NCI-H510A treated with DMSO at 0.1 percent for 48 hours (cell line): Measurements from ENCODE around the gene TRIM15.
"Not testable (repeated sequence)": the region's sequence is repeated elsewhere in the genome, so short reads cannot be mapped to it uniquely, and the experiment has no call there.

Source experiments
- DNase-seq: peaks from one replicate; lab custom pipeline; 2025; lab: John Stamatoyannopoulos, UW

Gene TRIM15

DNA sequence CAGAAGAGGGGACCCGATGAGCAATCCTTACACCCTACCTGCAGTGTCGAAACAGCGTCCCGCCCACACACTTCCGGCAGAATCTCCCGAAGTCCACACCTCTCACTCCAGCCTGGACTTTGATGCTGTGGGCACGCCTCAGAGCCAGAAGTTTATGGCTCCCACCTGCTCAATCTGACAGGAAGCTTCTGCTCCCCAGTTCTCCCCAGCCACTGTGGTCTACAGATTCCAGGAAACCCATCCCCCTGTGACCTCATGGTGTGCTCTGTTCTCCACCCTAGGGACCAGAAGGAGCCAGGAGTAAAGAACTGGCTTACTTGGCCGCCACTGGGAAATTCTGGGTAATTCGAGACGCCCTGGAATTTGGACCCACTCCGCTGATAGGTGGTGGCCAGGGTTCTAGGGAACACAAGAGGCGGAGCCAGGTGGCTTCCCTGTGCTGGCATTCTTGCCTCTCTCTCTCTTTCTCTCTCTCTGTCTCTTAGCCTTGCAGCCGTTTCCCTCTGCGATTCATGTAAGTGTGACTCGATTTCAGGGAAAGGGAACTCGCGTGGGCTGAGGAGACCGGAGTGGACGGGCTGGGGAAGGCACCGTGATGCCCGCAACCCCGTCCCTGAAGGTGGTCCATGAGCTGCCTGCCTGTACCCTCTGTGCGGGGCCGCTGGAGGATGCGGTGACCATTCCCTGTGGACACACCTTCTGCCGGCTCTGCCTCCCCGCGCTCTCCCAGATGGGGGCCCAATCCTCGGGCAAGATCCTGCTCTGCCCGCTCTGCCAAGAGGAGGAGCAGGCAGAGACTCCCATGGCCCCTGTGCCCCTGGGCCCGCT, at the start of gene TRIM15:
Gene TRIM15, plus strand, starts transcription at position 457 of the 828 bp plus-strand sequence. Its CDS starts 139 bp downstream, at position 596.
- no peak for DNase-seq

DNA sequence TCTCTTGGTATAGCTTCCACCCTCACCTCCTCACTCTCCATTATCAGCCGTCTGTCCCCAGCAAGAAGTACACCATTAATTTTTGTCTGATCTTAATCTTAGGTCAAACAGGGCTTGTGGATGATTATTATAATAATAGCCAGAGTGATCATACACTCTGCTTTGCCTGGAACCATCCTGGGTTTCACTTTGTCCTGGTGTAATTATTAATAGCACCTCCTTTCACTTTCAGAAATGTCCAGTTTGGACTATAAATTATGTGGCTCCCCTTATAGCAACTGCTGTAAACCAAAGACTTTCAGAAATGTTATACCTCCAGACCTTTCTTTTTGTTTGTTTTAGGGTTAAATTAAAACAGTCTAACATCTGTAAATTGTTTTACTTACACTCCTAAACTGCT, 49.5 kb upstream of the TRIM15 start:
- DNase-seq = no peak

- no peak for DNase-seq
These were observed 46.6 kb upstream of the TRIM15 start for GRCh38 chr6:30116724-30117123.

DNA sequence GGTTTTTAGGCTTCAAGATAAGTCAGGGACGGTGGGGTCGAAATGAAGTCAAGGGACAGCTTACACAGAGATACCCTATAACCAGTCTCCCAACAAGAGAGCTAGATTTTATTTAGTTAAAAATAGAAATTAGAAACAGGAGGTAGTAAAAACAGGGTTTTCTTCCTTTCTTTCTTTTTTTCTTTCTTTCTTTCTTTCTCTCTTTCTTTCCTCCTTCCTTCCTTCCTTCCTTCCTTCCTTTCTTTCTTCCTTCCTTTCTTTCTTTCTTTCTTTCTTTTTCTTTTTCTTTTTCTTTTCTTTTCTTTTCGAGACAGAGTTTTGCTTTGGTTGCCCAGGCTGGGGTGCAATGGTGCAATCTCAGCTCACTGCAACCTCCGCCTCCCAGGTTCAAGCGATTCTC, 44.7 kb upstream of the TRIM15 start:
- DNase-seq = not testable (repeated sequence)

DNA sequence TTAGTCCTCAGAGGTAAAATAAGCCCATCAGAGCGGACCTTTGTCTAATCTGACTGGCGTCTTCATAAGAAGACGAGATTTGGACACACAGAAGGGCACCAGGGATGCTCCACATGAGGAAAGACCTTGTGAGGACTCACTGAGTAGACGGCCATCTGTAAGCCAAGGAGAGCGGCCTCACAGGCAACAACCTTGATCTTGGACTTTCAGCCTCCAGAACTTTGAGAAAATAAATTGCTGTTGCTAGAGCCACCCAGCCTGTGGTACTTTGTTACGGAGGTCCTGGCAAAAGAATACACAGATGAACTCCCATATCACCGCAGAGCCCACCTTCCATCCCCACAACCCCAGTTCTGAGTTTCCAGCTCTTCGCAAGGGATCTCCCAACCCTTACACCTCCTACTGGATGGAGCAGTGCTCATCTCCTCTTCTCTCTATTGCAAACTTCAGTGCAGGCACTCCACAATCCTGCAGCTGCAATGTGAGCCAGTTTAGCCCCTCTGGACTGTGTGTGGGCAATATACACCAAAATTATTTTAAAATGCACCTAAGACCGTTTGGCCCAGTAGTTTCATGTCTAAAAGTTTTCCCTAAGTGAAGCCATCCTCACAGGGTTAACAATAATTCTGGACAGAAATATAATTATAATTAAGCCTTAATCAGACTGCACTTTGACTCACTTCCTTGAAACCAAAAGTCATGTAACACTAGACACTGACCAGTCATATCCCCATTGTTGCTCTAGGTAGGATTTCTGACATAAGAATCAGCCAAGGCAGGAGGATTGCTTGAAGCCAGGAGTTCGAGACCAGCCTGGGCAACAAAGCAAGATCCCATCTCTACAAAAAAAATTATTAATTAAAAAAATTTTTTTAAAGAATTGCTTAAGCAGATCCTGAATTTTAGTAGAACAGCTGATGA, 41.6 kb upstream of the TRIM15 start:
- DNase-seq = no peak

- DNase-seq = no peak
These were observed 40.8 kb upstream of the TRIM15 start for GRCh38 chr6:30122515-30122914.

GRCh38 chr6:30127238-30128093, 35.9 kb upstream of the TRIM15 start:
- DNase-seq = no peak

DNA sequence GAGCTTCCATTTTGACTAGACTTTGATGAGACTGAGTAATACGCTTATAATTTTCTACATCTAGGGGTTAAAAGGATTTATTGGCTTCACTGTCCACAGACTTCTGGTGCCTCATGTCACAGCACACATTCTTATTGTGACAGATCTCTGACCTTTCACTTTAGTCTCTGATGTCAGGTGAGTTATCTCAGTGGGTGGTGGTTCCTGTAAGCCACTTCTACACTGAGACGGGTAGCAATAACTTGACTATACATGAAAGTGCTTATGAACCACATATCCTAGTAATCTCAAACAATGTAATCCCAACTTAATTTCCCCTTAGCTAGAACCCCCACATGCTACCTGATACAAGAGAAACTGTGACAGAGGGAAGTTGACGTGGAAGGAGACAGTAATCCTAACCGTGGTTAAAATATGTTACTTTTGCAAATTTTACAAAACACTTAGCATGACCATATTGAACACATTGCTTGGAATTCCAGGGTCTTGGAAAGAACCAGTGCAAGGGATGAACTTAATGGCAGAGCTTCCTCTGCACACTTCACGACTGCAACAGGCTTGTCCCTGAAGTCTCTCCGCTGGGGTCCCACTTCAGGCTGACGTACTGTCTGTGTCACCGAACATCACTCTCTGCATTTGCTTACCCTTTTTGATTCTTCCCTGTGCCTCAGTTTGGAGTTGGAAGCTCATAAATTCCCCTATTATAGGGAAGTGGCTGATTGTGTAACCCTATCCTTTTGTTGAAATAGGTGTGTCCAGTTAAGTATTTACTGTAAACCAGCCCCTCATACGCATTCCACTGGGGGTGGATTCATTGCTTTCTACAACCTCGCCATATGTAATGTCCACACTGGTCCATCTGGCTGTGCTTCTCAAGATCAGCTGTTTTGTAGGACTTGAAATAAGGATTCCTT, 33.8 kb upstream of the TRIM15 start:
- DNase-seq = no peak

- DNase-seq = no peak
These were observed 33.1 kb upstream of the TRIM15 start for GRCh38 chr6:30130179-30130679.

DNA sequence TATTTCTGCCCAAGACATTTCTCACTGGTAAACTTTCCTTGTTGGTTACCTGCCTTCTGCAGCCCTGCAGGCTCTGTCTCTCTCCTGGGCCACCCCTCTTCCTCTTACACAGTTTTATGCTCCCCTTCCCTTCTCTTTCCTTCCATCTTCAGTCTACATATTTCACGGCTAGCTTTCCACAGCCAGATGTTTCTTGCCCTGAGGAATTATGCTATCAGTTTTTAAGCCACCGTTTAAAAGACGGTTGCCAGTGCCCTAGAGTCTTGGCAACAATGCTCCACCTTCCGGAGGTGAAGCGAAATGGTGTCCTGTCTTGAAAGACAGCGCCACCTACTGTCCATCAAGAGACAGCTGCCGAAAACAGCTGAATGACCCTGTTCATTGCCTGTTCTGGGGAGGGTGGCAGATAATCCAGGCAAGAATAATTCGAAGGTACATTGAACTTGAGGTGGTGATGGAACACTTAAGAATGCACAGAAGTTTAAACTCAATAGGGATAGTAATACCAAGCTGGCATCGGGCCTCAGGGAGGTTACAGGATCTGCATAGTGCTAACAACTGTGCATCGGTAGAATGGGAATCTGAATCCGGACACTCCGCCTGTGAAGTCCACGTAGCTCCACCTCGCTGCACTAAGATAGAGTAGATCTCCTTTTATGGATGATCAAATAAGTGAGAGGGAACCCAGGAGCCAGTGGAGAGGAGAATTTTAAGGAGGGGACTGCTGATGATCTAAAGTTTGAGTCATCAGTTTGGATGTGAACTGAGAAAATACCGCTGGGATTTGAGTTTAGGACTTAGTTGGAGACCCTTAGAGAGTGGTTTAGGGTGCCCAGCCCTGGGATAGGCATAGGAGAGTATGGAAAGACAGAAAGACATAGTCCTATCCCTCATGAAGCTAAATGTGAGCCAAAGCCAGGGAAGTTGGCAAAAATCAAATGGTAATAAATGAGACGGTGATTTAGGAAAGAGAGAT, 32.2 kb upstream of the TRIM15 start:
- peak; percentile 58 for DNase-seq

GRCh38 chr6:30131947-30132497, 31.3 kb upstream of the TRIM15 start:
- no peak for DNase-seq

- no peak for DNase-seq
These were observed 28.2 kb upstream of the TRIM15 start for GRCh38 chr6:30135147-30135546.

- no peak for DNase-seq
These were observed 27.6 kb upstream of the TRIM15 start, which contains the start of gene TRIM40 for GRCh38 chr6:30135757-30136156. Gene TRIM40, plus strand, starts transcription at chr6:30136140. Its CDS starts 897 bp downstream, at chr6:30137037.

GRCh38 chr6:30136570-30137286, 26.6 kb upstream of the TRIM15 start:
- DNase-seq = no peak

GRCh38 chr6:30140240-30140639, 23.1 kb upstream of the TRIM15 start:
- not testable (repeated sequence) for DNase-seq

DNA sequence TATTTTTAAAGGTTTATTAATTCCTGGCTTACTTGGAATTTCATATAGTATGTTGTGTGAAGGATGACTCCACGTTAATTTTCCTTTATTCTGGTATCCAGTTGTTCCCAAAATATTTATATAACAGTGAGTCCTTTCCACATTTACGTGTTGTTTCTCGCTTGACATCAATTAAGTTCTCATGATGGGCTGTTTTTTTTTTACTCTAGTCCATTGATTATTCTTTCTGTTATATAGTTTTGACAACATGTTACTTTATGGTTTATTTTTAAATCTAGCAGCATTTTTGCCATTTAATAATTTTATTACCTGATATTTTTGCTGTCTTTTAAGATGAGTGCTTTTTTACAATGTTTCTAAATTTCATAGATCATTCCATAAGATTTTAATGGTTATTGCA, 20.7 kb upstream of the TRIM15 start:
- DNase-seq = no peak

GRCh38 chr6:30143780-30144179, 19.6 kb upstream of the TRIM15 start:
- no peak for DNase-seq

- no peak for DNase-seq
These were observed 18.5 kb upstream of the TRIM15 start for GRCh38 chr6:30144811-30145210.
